Measurements from ENCODE around the gene GP2.

GP2 gene

DNA sequence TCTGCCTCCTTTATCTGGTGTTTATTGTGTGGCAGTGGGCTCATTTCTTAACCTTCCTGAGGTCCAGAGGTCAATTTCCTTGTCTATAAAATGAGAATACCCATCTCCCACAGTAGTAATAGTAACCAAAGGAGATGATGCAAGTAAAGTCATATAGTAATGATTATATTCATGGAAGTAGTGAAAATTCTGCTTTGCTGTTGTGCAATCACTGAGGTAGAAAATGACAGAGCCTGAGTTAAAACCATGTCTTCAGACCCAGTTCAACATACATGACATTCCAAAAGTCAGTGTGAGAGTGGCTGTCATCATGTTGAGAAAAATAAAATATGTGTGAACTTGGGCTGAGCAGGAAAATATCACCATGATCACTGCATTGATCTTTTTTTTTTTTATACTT lies 26.1 kb upstream of the GP2 start:
- H4K20me1 ChIP-seq (ENCODE audit: insufficient read depth, low read length), result no peaks in the 10 kb centered on the region
- no peak for ATAC-seq (ENCODE audit: insufficient read depth, low read depth)
- H3K4me1 ChIP-seq (ENCODE audit: insufficient read depth, low read length), result no peaks in the 10 kb centered on the region
- TF ChIP-seq, protein P1, sequence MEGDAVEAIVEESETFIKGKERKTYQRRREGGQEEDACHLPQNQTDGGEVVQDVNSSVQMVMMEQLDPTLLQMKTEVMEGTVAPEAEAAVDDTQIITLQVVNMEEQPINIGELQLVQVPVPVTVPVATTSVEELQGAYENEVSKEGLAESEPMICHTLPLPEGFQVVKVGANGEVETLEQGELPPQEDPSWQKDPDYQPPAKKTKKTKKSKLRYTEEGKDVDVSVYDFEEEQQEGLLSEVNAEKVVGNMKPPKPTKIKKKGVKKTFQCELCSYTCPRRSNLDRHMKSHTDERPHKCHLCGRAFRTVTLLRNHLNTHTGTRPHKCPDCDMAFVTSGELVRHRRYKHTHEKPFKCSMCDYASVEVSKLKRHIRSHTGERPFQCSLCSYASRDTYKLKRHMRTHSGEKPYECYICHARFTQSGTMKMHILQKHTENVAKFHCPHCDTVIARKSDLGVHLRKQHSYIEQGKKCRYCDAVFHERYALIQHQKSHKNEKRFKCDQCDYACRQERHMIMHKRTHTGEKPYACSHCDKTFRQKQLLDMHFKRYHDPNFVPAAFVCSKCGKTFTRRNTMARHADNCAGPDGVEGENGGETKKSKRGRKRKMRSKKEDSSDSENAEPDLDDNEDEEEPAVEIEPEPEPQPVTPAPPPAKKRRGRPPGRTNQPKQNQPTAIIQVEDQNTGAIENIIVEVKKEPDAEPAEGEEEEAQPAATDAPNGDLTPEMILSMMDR (IDR thresholded peaks at IDR 0.05; ENCODE audit: borderline replicate concordance, extremely low read depth, low read length, poor library complexity, severe bottlenecking), result no peak
- TF ChIP-seq EZH2 (IDR thresholded peaks at IDR 0.05; ENCODE audit: borderline replicate concordance, low read depth, low read length, severe bottlenecking), result no peak
- H2AFZ ChIP-seq (ENCODE audit: low read depth, low read length), result no peak overlapping the region
- H3K36me3 ChIP-seq (ENCODE audit: insufficient read depth, low read length), result no peaks in the 10 kb centered on the region
- no peak for DNase-seq
- no peak overlapping the region for H3K4me2 ChIP-seq (ENCODE audit: insufficient read depth, low read length)
- H3K9ac ChIP-seq (ENCODE audit: low read depth, low read length), result no peak overlapping the region
- no peaks in the 10 kb centered on the region for H3K9me3 ChIP-seq (ENCODE audit: insufficient read depth, low read length, severe bottlenecking)
- peaks cover 4% of the 10 kb centered on the region for H3K27me3 ChIP-seq (ENCODE audit: insufficient read depth, low read length, poor library complexity)
- no peak overlapping the region for H3K27ac ChIP-seq (ENCODE audit: low read length)
- no peak overlapping the region for H3K4me3 ChIP-seq (ENCODE audit: low read depth in 1 of 2, low read length in 2 of 2)
- H3K79me2 ChIP-seq (ENCODE audit: insufficient read depth, low read length), result no peaks in the 10 kb centered on the region

DNA sequence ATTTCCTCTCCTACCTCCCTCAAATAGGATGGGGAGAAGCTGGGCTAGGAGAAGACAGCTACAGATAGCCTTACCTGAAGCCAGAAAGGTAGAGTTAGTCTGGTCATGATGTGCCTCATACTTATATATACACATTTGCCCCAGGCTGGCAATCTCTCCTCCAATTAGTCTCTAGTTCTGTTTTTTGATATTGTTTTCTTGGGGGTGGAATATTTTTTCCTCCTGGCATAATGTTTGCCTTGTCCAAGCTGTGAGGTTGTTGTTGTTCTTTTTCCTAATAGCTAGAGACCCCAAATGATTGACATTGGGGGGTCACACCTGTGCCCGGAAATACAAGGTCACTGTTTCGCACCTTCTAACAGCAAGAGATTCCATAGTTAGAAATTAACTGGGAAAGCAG lies 25.3 kb upstream of the GP2 start, which contains the start of gene UMOD:
Gene UMOD, minus strand, starts transcription at position 101 of the 400 bp plus-strand sequence. CDS start 1,978 bp downstream, outside the sequence.
- DNase-seq, result no peak
- H3K9ac ChIP-seq (ENCODE audit: low read depth, low read length), result no peak within 1 kb of the TSS
- no peak within 1 kb of the TSS for H3K27ac ChIP-seq (ENCODE audit: low read length)
- H3K79me2 ChIP-seq (ENCODE audit: insufficient read depth, low read length), result no peaks in the 10 kb centered on the region
- H3K36me3 ChIP-seq (ENCODE audit: insufficient read depth, low read length), result no peaks in the 10 kb centered on the region
- no peaks in the 10 kb centered on the region for H3K9me3 ChIP-seq (ENCODE audit: insufficient read depth, low read length, severe bottlenecking)
- peaks cover 4% of the 10 kb centered on the region for H3K27me3 ChIP-seq (ENCODE audit: insufficient read depth, low read length, poor library complexity)
- H3K4me2 ChIP-seq (ENCODE audit: insufficient read depth, low read length), result no peak within 1 kb of the TSS
- no peak within 1 kb of the TSS for H3K4me3 ChIP-seq (ENCODE audit: low read depth in 1 of 2, low read length in 2 of 2)
- no peak for TF ChIP-seq EZH2 (IDR thresholded peaks at IDR 0.05; ENCODE audit: borderline replicate concordance, low read depth, low read length, severe bottlenecking)
- TF ChIP-seq, protein P1 (IDR thresholded peaks at IDR 0.05; ENCODE audit: borderline replicate concordance, extremely low read depth, low read length, poor library complexity, severe bottlenecking), result no peak
- no peaks in the 10 kb centered on the region for H4K20me1 ChIP-seq (ENCODE audit: insufficient read depth, low read length)
- H2AFZ ChIP-seq (ENCODE audit: low read depth, low read length), result no peak within 1 kb of the TSS
- H3K4me1 ChIP-seq (ENCODE audit: insufficient read depth, low read length), result no peaks in the 10 kb centered on the region
- ATAC-seq (ENCODE audit: insufficient read depth, low read depth), result no peak

DNA sequence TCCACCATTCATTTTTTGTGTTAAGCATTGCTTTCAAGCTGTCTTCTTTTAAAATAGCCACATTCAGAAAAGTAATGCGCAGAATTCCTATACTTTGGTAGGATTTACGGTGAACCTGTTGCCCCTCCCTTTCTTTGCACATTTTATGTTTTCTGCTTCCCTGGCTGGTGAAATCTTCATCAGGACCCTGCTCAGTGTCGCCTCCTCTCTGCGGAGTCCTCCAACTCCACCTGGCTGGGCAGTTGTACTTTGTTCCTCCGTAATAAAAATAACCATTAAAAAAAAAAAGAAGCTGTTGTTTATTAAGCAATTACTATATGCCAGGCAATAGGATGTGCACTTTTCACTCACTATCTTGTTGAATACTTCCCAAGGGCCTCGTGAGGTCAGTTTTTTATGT lies 22.3 kb upstream of the GP2 start:
- H3K9me3 ChIP-seq (ENCODE audit: insufficient read depth, low read length, severe bottlenecking), result no peaks in the 10 kb centered on the region
- H3K4me2 ChIP-seq (ENCODE audit: insufficient read depth, low read length), result no peak overlapping the region
- no peaks in the 10 kb centered on the region for H3K27me3 ChIP-seq (ENCODE audit: insufficient read depth, low read length, poor library complexity)
- no peaks in the 10 kb centered on the region for H3K79me2 ChIP-seq (ENCODE audit: insufficient read depth, low read length)
- H3K9ac ChIP-seq (ENCODE audit: low read depth, low read length), result no peak overlapping the region
- H2AFZ ChIP-seq (ENCODE audit: low read depth, low read length), result no peak overlapping the region
- H3K4me3 ChIP-seq (ENCODE audit: low read depth in 1 of 2, low read length in 2 of 2), result no peak overlapping the region
- TF ChIP-seq EZH2 (IDR thresholded peaks at IDR 0.05; ENCODE audit: borderline replicate concordance, low read depth, low read length, severe bottlenecking), result no peak
- TF ChIP-seq, protein P1 (IDR thresholded peaks at IDR 0.05; ENCODE audit: borderline replicate concordance, extremely low read depth, low read length, poor library complexity, severe bottlenecking), result no peak
- H4K20me1 ChIP-seq (ENCODE audit: insufficient read depth, low read length), result no peaks in the 10 kb centered on the region
- no peaks in the 10 kb centered on the region for H3K36me3 ChIP-seq (ENCODE audit: insufficient read depth, low read length)
- no peaks in the 10 kb centered on the region for H3K4me1 ChIP-seq (ENCODE audit: insufficient read depth, low read length)
- ATAC-seq (ENCODE audit: insufficient read depth, low read depth), result no peak
- no peak overlapping the region for H3K27ac ChIP-seq (ENCODE audit: low read length)
- DNase-seq, result no peak

All from DND-41 (cell line).